Stimulated activated CD4-positive, alpha-beta T cell treated with anti-CD3 and anti-CD28 coated beads, TNF-alpha, amount 100 ng/mL, for 4 hours (primary cell): ENCODE data around the gene GALNT2.

Experiments
- DNase-seq, 3 experiments: peaks; one replicate each; pipeline ENCODE4 v3.0.0-alpha.2; 2020; ENCODE audit warnings: low read depth in 3 of 3

The GALNT2 gene

DNA sequence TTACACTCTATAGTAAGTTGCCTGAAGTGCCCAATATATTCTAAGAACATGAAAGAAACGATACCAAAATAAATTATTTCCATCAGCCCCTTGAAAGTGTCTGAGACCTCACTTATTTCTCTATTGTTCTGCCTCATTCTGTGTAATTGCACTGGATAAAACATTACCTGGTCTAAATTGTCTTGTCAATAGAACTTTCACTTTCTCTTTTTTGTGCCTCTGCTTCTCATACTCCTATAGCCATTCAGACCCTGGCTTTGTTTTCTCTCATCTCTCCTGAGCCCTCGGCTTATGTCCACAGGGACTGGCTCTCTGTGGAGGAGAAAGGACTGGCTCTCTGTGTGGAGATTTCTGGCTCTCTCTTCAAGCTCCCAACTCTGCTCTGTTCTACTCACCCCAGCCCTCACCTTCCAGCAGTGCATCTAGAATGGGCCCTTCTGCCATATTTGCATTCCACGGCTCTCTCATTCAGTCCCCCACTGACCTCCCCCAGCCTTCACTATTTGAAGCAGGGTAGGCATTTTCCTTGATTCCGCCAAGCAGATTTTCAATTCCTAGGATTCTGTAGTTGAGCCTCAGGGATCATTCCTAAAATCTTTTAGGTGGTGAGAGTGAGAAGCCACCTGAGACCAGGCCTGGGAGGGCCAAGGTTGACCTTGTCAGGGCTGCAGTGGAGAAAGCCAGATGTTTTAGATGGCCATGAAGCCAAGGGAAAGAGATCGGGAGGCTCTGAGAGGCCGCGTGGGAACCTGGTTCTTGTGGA, 15.9 kb upstream of the GALNT2 start:
- DNase-seq: no peak

DNA sequence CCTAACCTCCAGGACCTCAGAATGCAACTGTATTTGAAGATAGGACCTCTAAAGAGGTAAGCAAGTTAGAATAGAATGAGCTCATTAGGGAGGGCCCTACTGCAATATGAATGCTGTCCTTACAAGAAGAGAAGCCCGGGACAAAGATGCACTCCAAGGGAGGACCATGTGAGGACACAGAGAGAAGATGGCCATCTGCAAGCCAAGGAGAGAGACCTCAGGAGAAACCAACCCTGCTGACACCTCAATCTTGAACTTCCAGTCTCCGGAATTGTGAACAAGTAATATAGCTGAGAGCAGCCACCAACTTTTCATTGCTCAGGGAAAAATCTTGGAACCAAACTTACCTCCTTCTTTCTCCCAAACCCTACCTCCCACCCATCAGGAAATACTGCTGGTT, 15.0 kb upstream of the GALNT2 start:
- DNase-seq: no peak

DNA sequence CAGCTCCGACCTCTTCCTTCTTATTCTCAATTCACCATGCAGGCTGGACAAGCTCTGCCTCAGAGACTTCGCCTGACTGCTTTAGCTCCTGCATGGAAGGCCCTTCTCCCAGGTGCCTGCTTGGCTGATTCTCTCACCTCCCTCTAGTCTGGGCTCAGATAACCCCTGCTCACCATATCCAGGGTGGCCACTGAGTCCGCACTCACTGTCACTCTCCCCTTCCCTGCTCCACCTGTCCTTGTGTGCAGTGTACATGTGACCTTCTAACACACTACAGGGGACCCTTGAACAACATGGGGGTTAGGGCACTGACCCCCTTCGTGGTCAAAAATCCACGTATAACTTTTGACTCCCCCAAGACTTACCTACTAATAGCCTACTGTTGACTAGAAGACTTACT, 14.4 kb upstream of the GALNT2 start:
- no peak for DNase-seq

DNA sequence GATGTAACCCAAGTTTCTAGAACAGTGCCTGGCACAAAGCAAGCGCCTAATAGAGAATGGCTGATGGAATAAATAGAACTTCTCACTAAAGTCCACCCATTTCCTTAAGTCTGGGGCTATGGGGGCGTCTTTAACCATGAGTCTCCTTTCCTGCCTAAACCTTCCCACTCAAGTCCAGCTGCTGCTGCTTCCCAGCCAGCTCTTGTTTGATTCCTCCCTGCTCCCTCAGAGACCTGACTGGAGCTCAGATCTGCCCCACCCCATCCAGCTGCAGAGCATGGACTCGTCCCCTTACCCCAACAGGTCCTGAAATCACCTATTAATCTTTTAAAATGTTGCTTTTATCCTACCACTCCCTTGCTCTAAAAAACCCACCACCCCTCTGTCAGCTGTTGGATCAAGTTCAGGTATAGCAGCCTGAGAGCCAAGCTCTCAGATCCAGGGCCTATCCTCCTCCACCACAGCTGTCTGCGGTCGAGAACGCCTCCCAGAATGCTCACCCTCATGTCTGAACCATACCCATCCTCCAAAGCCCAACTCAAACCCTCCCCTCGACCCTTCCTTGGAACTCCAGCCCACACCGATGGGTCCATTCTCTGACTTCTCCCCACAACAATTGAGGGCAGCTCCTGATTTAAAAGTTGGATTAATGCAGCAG, 12.8 kb upstream of the GALNT2 start:
- no peak for DNase-seq

DNA sequence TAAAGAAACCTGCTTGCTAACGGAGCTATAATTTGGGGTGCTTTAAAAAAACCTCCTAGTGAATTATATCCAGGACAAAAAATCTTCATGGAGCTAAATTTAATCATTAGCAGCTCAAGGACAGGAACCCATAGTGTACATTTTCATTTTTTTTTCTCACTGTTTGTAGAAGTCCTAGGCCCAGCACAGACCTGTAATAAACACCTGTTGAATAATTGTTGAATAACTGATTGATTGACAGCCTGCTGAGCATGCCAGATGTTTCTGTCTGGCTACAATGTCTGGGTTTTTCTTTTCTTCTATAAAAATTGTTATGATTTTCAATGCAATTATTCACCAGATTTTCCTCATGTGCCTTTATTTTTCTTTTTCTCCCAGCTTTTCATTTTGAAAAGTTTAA, 10.9 kb upstream of the GALNT2 start:
- DNase-seq: no peak

DNA sequence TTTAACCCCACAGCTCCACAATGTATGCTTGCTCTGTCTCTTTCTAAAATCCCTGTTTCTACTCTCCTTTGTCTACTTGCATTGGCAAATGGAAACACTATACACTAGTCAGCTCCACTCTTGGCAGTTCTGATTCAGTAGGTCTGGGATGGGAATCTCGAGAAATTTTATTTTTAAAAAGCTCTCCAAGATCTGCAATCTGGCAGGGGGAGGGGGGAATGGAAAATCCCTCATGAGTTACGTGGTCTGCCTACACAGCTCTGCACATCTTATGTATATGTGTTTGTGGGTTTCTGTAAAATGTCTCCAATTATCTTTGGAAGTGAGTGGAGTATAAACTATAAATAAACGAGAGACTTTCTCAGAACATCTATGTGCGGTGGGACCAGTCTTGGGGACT, 9.9 kb upstream of the GALNT2 start:
- no peak for DNase-seq

DNA sequence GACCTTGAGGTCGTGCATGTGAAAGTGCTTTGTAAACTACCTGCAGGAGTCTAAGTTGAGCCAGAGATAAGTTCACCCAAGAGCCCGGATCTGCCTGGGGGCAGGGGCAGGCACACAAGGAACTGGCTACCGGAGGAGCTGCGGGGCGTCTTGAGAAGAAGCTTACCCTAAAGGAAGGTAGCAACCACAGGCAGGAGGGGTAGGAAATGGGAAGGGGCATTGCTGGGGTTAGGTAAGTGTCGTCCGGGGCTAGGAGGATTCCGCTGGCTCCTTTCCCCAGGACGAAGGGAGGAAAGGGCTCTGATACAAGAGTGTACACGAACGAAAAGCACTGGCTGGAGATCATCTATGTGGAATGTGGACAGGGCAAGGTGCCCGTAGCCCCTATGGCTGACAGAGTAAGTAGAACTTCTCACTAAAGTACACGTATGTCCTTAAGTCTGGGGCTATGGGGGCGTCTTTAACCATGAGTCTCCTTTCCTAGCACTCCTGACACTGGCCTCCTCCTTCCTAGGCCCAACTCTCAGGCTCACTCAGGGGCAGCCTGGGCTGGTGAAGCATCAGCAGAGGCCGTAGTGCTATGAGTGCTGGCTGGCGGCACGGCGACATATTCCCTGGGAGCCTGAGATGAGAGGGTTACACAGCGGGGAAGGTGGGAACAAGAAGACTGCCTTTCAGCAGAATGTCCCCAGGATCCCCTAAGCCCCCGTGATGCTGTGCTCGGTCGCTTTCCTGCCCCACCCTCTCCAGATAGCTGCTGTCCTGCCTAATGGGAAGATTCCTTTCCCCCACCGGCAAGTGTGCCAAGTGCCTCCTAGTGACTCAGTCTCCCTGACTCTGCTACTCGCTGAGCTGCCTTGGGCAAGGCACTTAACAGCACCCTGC, 9.1 kb upstream of the GALNT2 start:
- DNase-seq: no peak

DNA sequence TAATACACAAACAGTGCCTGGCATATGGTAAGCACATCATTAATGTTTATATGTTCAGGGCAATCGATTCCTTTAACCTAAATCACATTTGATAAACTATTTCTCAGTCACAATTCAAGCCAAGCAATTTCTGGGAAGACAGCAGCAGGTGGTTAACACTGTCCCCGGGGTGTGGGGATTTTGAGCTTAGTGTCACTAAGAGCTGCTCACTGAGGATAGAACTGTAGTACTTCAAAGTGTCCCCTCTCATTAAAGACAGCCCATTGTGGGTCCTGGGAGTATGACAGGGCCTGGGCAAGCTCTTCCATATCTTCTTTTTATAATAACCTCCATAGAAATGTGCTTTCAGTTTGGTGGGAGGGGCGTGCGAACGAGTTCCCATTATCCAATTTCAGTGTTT, 8.4 kb upstream of the GALNT2 start:
- no peak for DNase-seq

DNA sequence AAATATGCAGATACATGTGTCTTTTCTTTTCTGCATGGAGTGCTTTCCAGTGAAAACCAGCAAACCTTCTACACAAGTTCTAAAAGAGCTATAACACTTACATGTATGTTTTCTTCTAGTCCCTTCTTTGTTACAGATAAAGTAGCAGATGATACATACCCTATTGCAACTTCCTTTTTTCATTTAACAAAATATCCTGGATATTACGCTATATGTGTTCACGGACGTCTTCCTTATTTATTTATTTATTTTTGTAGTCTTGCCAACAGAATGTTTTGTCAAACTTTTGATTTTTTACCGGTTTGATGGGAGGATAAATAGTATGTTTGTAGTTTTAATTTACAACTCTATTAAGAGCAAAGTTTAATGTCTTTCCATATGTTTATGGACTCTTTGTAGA, 5.2 kb upstream of the GALNT2 start:
- DNase-seq: no peak

DNA sequence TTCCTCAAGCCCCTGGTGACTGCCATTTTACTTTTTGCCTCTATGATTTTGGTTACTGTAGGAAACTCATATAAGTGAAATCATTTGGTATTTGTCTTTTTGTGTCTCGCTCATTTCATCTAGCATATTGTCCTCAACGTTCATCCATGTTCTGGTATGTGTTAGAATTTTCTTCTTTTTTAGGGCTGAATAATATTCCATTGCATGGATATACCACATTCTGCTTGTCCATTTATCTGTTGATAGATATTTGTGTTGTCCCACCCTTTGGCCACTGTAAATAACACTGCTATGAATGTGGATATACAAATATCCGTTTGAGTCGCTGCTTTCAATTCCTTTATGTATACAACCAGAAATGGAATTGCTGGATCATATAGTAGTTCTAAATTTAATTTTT, 4.5 kb upstream of the GALNT2 start:
- no peak for DNase-seq

DNA sequence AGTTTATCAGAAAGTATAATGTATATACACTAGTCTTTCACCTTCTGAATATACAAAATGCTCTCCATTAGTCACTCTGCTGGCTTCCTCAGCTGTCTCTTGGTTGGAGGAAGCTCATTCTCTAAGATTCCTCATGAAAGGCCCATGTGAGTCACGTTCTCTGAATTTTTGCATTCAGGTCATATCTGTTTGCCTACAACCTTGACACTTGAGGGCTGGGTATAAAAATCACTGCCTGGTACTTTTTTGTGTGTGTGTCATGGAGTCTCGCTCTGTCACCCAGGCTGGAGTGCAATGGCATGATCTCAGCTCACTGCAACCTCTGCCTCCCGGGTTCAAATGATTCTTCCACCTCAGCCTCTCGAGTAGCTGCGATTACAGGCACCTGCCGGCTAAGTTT, 2.8 kb upstream of the GALNT2 start:
- DNase-seq: no peak

DNA sequence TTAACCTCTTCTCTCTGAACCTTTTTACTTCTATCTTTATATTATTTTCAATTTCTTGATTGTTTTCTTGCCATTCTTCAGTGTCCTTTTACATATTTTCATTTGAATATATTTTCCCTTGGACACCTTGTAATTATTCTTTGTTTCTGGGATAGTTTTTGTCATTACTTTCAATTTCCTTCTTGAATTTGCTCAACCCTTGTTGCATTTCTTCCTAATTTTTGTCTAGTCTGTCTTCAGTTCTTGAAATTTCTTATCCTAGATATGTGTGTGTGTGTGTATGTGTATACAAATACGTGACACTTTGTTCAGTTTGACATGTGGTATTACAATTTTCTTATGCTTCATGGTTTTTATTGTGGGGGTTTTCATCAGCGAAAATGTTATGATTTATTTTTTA, 1.9 kb upstream of the GALNT2 start:
- no peak for DNase-seq

DNA sequence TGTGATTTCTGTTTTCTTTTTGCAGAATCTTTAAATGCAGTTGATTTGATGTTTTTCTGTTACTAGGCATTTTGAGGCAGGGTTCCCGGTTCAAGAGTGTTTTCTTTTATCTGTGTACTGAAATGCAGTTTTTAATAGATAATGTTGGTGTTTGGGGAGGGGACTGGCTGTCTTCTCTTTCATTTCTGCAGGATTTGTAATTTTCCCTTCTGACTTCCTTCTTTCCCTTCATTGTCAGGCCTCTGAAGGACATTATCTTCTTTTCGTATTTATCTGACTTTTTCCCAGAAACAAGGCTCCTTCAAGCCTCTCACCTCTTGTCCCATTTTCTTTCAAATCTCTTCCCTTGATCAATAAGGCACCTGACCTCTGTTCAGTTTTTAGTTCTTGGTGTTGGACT, 1.5 kb upstream of the GALNT2 start:
- no peak for DNase-seq

DNA sequence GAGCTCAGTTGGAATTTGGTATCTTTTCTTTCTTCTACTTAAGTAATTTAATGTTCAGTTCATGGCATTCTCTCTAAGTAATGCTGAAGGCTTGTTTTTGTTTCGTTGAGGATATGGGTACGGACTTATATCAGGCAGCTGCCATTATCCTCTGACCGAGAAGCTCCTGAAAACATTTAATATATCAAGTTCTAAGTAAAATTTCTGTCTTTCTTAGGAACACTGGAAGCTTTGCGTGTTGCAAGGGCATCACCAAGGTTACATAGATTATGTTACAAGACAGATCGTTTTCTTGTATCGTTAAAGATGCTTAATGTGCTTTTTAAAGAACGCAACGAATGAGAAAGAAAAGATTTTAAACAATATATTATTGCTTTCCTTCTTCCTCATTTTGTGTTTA, 1.0 kb upstream of the GALNT2 start:
- DNase-seq: no peak

DNA sequence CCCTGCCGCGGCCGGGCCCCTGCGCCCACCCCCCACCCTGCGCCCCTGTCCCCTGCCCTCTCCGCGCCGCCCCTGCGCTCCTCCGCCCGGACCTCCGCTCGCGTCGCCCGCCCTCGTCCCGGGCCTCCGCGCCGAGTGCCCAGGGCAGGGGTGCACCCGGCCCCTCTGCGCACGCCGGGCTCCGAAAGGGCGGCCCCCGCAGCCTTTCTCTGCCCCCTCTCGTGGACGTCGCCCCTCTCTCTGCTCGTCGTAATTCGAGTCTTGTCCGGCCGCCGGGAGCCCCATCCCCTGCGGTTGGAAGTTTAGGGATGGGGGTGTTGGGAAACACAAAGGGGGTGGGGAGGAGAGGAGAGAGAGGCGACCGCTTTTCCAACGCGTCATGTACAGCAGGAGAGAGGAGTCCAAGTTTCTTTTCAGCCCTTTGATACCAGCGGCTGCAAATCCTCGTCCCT, 407 bp downstream of the GALNT2 start:
- peak in 1 of 3 experiments; percentile 21 for DNase-seq

DNA sequence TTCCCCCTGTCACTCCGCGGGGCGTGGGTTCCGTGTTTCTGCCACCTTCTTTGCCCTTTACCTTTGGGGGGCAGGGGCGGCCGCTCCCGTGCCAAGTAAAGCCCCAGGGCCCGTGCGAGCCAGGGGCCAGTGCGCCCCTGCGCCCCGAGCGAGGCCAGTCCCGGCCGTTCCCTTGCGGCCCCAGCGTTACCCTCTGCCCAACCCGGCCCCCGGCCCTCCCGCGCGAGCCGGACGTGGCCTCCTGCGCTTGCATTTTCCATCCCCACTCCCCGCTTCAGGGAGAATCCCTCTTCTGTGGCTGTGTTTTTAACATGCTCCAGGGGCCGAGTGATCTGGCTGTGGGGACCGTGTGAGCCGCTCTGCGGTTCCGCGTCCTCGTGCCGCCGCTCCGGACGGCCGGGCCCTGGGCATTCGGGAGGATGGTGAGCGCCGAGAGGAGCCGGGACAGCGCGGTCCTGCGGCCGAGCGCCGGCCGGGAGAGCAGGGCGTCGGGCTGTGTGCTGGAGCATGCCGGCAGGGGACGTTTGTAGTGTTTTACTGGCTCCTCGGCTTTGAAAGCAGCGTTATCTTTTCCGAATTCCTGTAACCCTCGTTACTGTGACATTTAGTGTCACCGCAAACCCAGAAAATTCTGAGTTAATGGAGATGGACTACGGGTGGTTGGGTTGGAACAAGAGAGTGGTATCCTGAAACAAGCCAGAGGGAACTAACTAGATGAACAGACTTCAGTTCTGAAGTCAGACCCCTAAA, 1.0 kb downstream of the GALNT2 start:
- DNase-seq: peak in 1 of 3 experiments; percentile 21

DNA sequence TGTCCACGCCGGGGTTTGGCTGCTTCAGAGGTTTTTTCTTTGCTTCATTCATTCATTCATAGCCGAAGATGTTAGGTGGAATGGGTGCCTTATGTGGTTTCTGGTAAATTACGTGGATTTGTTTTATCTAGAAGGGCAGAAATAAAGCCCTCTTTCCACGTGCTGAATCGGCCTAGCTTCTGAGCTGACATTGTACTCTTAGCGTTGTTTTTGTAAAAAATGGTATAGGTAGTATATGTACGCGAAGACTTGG, 1.5 kb downstream of the GALNT2 start:
- no peak for DNase-seq

DNA sequence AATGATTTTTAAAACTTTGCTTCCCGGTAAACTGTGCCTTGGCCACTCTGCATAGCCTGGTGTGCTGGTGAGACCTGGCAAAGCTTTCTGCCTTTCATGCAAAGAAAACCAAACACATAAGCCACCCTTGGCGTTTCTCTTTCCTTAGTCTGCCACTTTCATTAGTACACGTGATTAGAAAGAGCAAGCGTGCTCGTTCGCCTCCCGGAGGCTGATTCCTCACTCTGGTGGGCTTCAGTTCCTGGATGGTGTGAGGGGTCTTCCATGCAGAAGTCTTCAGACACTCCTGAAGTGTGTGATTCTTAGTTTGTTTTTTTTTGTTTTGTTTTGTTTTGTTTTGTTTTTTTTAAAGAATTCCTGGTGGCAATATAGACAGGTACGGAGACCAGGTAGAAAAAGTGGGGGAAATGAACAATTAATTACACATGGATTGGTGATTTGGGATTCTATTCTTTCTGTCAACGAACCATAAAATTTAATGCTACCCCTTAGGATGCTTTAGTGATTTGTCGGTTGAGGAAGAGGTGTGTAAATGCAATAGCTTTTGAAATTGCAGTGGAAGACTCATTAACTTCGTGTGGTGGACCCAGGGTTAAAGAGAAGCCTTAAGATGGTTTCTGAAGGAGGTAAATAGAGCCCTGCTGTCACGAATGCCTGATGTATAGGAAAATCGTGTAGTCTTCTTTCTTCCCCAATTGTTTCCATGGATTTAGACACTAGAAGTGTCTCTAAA, 2.1 kb downstream of the GALNT2 start:
- DNase-seq: no peak

DNA sequence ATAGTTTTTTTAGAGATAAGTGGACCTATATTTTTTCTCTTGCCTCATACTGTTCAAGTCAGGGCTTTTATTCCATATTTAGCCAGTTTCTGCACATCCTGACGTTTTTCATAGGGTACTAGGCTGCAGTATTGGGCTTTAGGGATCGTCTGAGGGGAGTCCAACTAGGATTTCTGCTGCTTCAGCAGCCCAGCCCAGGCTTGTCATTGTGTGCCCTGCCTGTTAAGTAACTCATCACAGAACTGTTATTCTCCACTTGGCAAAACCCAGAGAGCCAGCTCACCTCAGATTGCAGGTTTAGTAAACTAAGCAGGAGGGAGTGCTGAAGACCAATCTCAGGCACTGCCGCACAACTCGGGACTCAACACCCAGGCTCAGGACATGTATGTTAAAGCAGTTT, 2.8 kb downstream of the GALNT2 start:
- no peak for DNase-seq

DNA sequence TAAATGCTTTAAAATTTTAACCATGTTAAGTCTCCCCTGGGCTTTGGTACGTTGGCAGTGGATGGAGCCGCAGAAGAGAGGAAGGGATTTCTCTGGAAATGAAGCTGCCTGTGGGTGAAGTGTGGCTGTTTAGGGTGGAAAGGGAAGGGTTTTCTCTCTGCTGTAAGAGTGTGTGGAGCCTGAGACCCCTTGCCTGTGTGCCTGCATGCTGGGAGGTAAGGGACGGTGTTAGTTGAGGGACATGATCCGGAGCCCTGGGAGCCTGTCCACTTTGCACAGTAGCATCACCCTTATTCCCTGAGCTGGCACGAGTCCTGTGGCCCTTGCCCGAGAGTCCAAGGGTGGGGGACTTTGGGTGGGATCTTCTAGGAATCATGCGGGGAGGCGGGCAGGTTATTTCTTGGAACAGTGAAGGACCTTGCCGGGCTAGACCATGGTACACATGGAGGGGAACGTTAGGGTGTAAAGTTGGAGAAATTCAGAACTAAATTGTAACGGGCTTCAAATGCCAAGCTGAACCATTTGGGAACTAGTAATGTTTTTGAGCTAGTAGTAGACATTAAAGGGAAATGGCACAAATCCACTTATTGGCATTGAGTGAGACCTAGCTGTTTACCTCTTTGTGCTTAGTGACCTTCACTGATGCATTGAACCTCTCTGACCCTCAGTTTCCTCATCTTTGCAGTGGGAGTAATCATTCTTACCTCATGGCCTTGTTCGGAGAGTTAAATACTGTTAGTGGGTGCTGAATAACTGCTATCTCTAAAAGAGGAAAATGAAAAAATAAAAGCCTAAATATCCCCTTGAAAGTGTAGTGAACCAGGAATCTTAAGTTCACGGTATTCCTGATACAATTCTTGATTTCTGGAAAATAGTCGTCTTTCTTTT, 3.5 kb downstream of the GALNT2 start:
- no peak for DNase-seq

DNA sequence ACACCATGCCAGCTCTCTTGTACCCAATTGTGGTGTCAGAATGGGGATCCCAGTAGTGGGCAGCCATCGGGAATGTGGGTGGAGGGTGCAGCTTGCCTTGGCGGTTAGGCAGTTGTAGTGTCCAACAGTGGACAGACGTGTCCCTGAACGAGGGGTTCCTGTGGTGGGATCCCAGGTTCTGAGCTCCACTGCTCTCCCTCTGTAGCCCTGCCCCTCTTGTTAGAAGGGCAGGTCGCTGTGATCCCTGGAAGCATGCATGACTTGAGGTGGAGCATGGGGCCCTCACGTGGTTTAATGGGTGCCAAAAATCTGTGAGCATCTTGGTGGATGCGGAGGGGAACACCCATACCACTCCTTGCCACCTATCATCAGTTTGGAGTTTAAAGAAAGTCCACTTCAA, 4.3 kb downstream of the GALNT2 start:
- DNase-seq: no peak
